T-cell (primary cell): ENCODE data around the gene DFFB. TPM values are rescaled to one million over a fixed set of nuclear protein-coding genes. Genes with fewer than 3 reads are reported as not detected.

Experiments used
- ATAC-seq, 4 experiments: fragments of 200-7000 bp in 3 of 4; fragments of 150-1000 bp in 1 of 4; cut with Tn5 transposase; replicated peaks in 1 of 4; 1 replicate in 3 of 4; 2 replicates in 1 of 4; pipeline ENCODE4 v1.10.0; 2021; ENCODE audit warnings: moderate library complexity in 3 of 4, mild to moderate bottlenecking in 2 of 4, moderate number of reproducible peaks in 1 of 4
- CTCF ChIA-PET, 2 donors: fragments of 300-600 bp; sonication (Branson Sonifier 250); formaldehyde crosslinking; loops; one replicate each; lab custom pipeline; 2022; ENCODE audit warnings: antibody characterized with exemption in 2 of 2; lab: Charles Lee
- POLR2A ChIA-PET, 2 donors: fragments of 300-600 bp; sonication (Branson Sonifier 250); formaldehyde crosslinking; loops; one replicate each; lab custom pipeline; 2022; ENCODE audit warnings: antibody characterized with exemption in 2 of 2; lab: Charles Lee
- DNase-seq, 35 experiments: peaks; one replicate each; pipeline versions ENCODE4 v3.0.0 to v3.0.0-alpha.2; 2013 to 2023
- H3K27ac ChIP-seq: one replicate; pipeline ENCODE4 v1.5.1; 2013; ENCODE audit warnings: low read length
- H3K27me3 ChIP-seq, 2 experiments: replicated peaks in 1 of 2; 1 replicate in 1 of 2; 2 replicates in 1 of 2; pipeline versions ENCODE4 v1.6.1 to v1.7.0; 2013; ENCODE audit warnings: low read length in 1 of 2, mixed read lengths in 1 of 2; ENCODE audit not compliant: control insufficient read depth in 2 of 2, insufficient read depth in 2 of 2; ENCODE audit errors: extremely low read depth in 1 of 2
- H3K36me3 ChIP-seq, 2 donors: 1 replicate in 1 of 2; 2 replicates in 1 of 2; pipeline versions ENCODE4 v1.6.1 to v1.7.0; 2013; ENCODE audit warnings: low read length in 1 of 2; ENCODE audit not compliant: control insufficient read depth in 2 of 2, insufficient read depth in 1 of 2; ENCODE audit errors: extremely low read depth in 1 of 2
- H3K4me1 ChIP-seq, 2 experiments: 1 replicate in 1 of 2; 2 replicates in 1 of 2; pipeline versions ENCODE4 v1.6.1 to v1.7.0; 2013; ENCODE audit warnings: low read length in 2 of 2, mixed read lengths in 1 of 2; ENCODE audit not compliant: insufficient read depth in 2 of 2, control insufficient read depth in 1 of 2; ENCODE audit errors: extremely low read depth in 1 of 2
- H3K4me3 ChIP-seq, 2 donors: 1 replicate in 1 of 2; 2 replicates in 1 of 2; pipeline versions ENCODE4 v1.5.1 to v1.7.0; 2013; ENCODE audit warnings: mild to moderate bottlenecking in 2 of 2, low read length in 1 of 2, moderate library complexity in 1 of 2; ENCODE audit not compliant: control insufficient read depth in 1 of 2; ENCODE audit errors: extremely low read depth in 1 of 2
- H3K9me3 ChIP-seq: 2 replicates; pipeline ENCODE4 v1.7.0; 2013
- H3K27ac Mint-ChIP-seq, 2 donors: one replicate each; pipeline ENCODE4 v1.8.0; 2020 to 2021; ENCODE audit warnings: mild to moderate bottlenecking in 2 of 2, mixed read lengths in 2 of 2
- H3K27me3 Mint-ChIP-seq, 2 donors: one replicate each; pipeline ENCODE4 v1.8.0; 2021 to 2022; ENCODE audit warnings: mixed read lengths in 2 of 2
- H3K36me3 Mint-ChIP-seq: one replicate; pipeline ENCODE4 v1.8.0; 2021; ENCODE audit warnings: mixed read lengths
- H3K4me1 Mint-ChIP-seq, 3 donors: one replicate each; pipeline ENCODE4 v1.8.0; 2020 to 2022; ENCODE audit warnings: mixed read lengths in 3 of 3, mild to moderate bottlenecking in 1 of 3
- H3K4me3 Mint-ChIP-seq, 3 donors: one replicate each; pipeline ENCODE4 v1.8.0; 2020 to 2022; ENCODE audit warnings: mild to moderate bottlenecking in 3 of 3, mixed read lengths in 3 of 3, moderate library complexity in 3 of 3
- H3K9me3 Mint-ChIP-seq, 3 donors: one replicate each; pipeline ENCODE4 v1.8.0; 2020 to 2022; ENCODE audit warnings: mixed read lengths in 3 of 3
- WGBS: methylation state at CpG from one replicate; pipeline ENCODE4 v1.1.5; 2013; ENCODE audit warnings: missing lambda C conversion rate; ENCODE audit not compliant: insufficient coverage; 5-methylcytosine and 5-hydroxymethylcytosine counted together
- total RNA-seq, 35 experiments: library from RNA in 6 of 35; stranded (reverse) in 6 of 35; fragments of 120-200 nt in 1 of 35; gene quantifications; one replicate each; pipeline versions ENCODE4 v1.2.1 to v1.2.4 and lab custom pipeline; 2013 to 2026

Gene DFFB
- total RNA-seq, 5 donors from 2014 or later (not counting 1 experiment from before 2014, with no cell fraction given), result 14.9 to 24.1 (median 18.5) TPM

GRCh38 chr1:3872546-3872945 lies 15.3 kb downstream of the DFFB start:
- H3K4me3 Mint-ChIP-seq, result no peak overlapping the region
- WGBS, result 76% methylated on average over 5 of the region's 8 CpGs
- no peak overlapping the region for H3K4me3 ChIP-seq
- CTCF ChIA-PET, result no interaction called here
- ATAC-seq, result no peak
- H3K9me3 ChIP-seq, result no peaks in the 10 kb centered on the region
- H3K9me3 Mint-ChIP-seq, result no peaks in the 10 kb centered on the region
- DNase-seq, result no peak
- POLR2A ChIA-PET, result interaction anchor here in 1 of 2 donors (0.7 kb wide), 1 partner anchor 18 kb away, joined by 4 read pairs; no protein-coding TSS in a partner anchor
- H3K27me3 Mint-ChIP-seq, result no peaks in the 10 kb centered on the region
- no peaks in the 10 kb centered on the region for H3K4me1 Mint-ChIP-seq
- H3K36me3 ChIP-seq, result peaks cover 29 to 66% of the 10 kb centered on the region in 2 donors
- H3K4me1 ChIP-seq, result no peaks in the 10 kb centered on the region
- H3K36me3 Mint-ChIP-seq, result peaks cover 46% of the 10 kb centered on the region
- no peaks in the 10 kb centered on the region for H3K27me3 ChIP-seq
- no peak overlapping the region for H3K27ac Mint-ChIP-seq
- no peak overlapping the region for H3K27ac ChIP-seq

GRCh38 chr1:3874736-3875135 lies 17.5 kb downstream of the DFFB start:
- no peak overlapping the region for H3K27ac ChIP-seq
- DNase-seq, result no peak
- no peaks in the 10 kb centered on the region for H3K4me1 ChIP-seq
- Mint-ChIP-seq H3K36me3 (peaks cover 55% of the 10 kb centered on the region), H3K4me3 (no peak overlapping the region), H3K9me3 (peaks cover 0 to 5% (median 4%) of the 10 kb centered on the region in 3 donors), H3K27me3 (no peaks in the 10 kb centered on the region), H3K27ac (no peak overlapping the region), H3K4me1 (no peaks in the 10 kb centered on the region)
- H3K4me3 ChIP-seq, result no peak overlapping the region
- no peak for ATAC-seq
- H3K27me3 ChIP-seq, result no peaks in the 10 kb centered on the region
- ChIA-PET CTCF (no interaction called here), POLR2A (no interaction called here)
- peaks cover 21 to 57% of the 10 kb centered on the region in 2 donors for H3K36me3 ChIP-seq
- no peaks in the 10 kb centered on the region for H3K9me3 ChIP-seq
- WGBS, result over 99% methylated on average over 19 of the region's 23 CpGs

- peaks cover 0 to 12% (median 3%) of the 10 kb centered on the region in 3 donors for H3K4me1 Mint-ChIP-seq
- ChIA-PET CTCF (no interaction called here), POLR2A (no interaction called here)
- H3K4me1 ChIP-seq, result peaks cover 0 to 3% of the 10 kb centered on the region in 2 experiments
- ATAC-seq, result no peak
- H3K4me3 ChIP-seq, result no peak overlapping the region
- WGBS, result 97% methylated on average over 12 of the region's 16 CpGs
- peaks cover 47% of the 10 kb centered on the region for H3K36me3 Mint-ChIP-seq
- H3K27me3 ChIP-seq, result no peaks in the 10 kb centered on the region
- H3K36me3 ChIP-seq, result peaks cover 10 to 50% of the 10 kb centered on the region in 2 donors
- no peak overlapping the region for H3K27ac ChIP-seq
- no peaks in the 10 kb centered on the region for H3K27me3 Mint-ChIP-seq
- H3K9me3 Mint-ChIP-seq, result peaks cover 0 to 5% (median 4%) of the 10 kb centered on the region in 3 donors
- no peaks in the 10 kb centered on the region for H3K9me3 ChIP-seq
- no peak overlapping the region for H3K27ac Mint-ChIP-seq
- H3K4me3 Mint-ChIP-seq, result no peak overlapping the region
- no peak for DNase-seq
Observed at GRCh38 chr1:3876716-3877115, 19.4 kb downstream of the DFFB start.

GRCh38 chr1:3879099-3879498 lies 21.8 kb downstream of the DFFB start:
- peaks cover 0 to 14% of the 10 kb centered on the region in 2 experiments for H3K4me1 ChIP-seq
- POLR2A ChIA-PET, result no interaction called here
- CTCF ChIA-PET, result interaction anchor here in 1 of 2 donors (0.6 kb wide), 1 partner anchor 83 kb away, joined by 5 read pairs; no protein-coding TSS in a partner anchor
- DNase-seq, result no peak
- Mint-ChIP-seq H3K27me3 (no peaks in the 10 kb centered on the region), H3K36me3 (peaks cover 44% of the 10 kb centered on the region), H3K4me1 (peaks cover 3 to 12% (median 6%) of the 10 kb centered on the region in 3 donors), H3K4me3 (no peak overlapping the region), H3K27ac (no peak overlapping the region), H3K9me3 (peaks cover 0 to 5% (median 4%) of the 10 kb centered on the region in 3 donors)
- no peaks in the 10 kb centered on the region for H3K27me3 ChIP-seq
- H3K36me3 ChIP-seq, result peaks cover 3 to 36% of the 10 kb centered on the region in 2 donors
- no peak for ATAC-seq
- no peak overlapping the region for H3K4me3 ChIP-seq
- 96% methylated on average over 5 of the region's 7 CpGs for WGBS
- H3K9me3 ChIP-seq, result no peaks in the 10 kb centered on the region
- no peak overlapping the region for H3K27ac ChIP-seq

GRCh38 chr1:3879787-3880428 lies 22.6 kb downstream of the DFFB start:
- Mint-ChIP-seq H3K4me1 (peaks cover 3 to 12% (median 6%) of the 10 kb centered on the region in 3 donors), H3K9me3 (peaks cover 0 to 5% (median 4%) of the 10 kb centered on the region in 3 donors), H3K27ac (no peak overlapping the region), H3K4me3 (no peak overlapping the region), H3K36me3 (peaks cover 52% of the 10 kb centered on the region), H3K27me3 (no peaks in the 10 kb centered on the region)
- Histone ChIP-seq H3K9me3 (no peaks in the 10 kb centered on the region), H3K36me3 (peaks cover 5 to 39% of the 10 kb centered on the region in 2 donors), H3K4me3 (no peak overlapping the region), H3K4me1 (peaks cover 0 to 15% of the 10 kb centered on the region in 2 experiments), H3K27me3 (no peaks in the 10 kb centered on the region), H3K27ac (no peak overlapping the region)
- DNase-seq, result no peak
- POLR2A ChIA-PET, result no interaction called here
- WGBS, result 97% methylated on average over 6 of the region's 9 CpGs
- ATAC-seq, result no peak
- CTCF ChIA-PET, result interaction anchor here in 1 of 2 donors (0.7 kb wide), 1 partner anchor 23 kb away, joined by 4 read pairs; the partner anchor contains the start of genes CEP104 and DFFB

GRCh38 chr1:3880429-3881192 lies 23.3 kb downstream of the DFFB start:
- Mint-ChIP-seq H3K27ac (no peak overlapping the region), H3K4me1 (peaks cover 3 to 12% (median 6%) of the 10 kb centered on the region in 3 donors), H3K36me3 (peaks cover 50% of the 10 kb centered on the region), H3K9me3 (peaks cover 0 to 5% (median 4%) of the 10 kb centered on the region in 3 donors), H3K27me3 (no peaks in the 10 kb centered on the region), H3K4me3 (no peak overlapping the region)
- peaks cover 5 to 37% of the 10 kb centered on the region in 2 donors for H3K36me3 ChIP-seq
- no peak for DNase-seq
- peaks cover 0 to 15% of the 10 kb centered on the region in 2 experiments for H3K4me1 ChIP-seq
- H3K4me3 ChIP-seq, result no peak overlapping the region
- POLR2A ChIA-PET, result no interaction called here
- H3K27ac ChIP-seq, result no peak overlapping the region
- no peaks in the 10 kb centered on the region for H3K9me3 ChIP-seq
- CTCF ChIA-PET, result no interaction called here
- WGBS, result 85% methylated on average over 18 of the region's 20 CpGs
- ATAC-seq, result no peak
- no peaks in the 10 kb centered on the region for H3K27me3 ChIP-seq
